Neuronal stem cell (in vitro differentiated cells): ENCODE data around the gene MAP6.

Source experiments
- DNase-seq: peaks from one replicate; pipeline ENCODE4 v3.0.0-alpha.2; 2013; ENCODE audit warnings: low spot score
- H2AFZ ChIP-seq: one replicate; pipeline ENCODE4 v1.6.1; 2013; ENCODE audit warnings: mild to moderate bottlenecking, low read length, inconsistent platforms
- H2AK5ac ChIP-seq: 2 replicates; pipeline ENCODE4 v1.6.1; 2013; ENCODE audit warnings: low read depth, mild to moderate bottlenecking, inconsistent platforms, low read length, moderate library complexity, mixed read lengths
- H2BK120ac ChIP-seq: 2 replicates; pipeline ENCODE4 v1.6.1; 2013; ENCODE audit warnings: low read depth, mild to moderate bottlenecking, inconsistent platforms, low read length, moderate library complexity, mixed read lengths
- H2BK12ac ChIP-seq: one replicate; pipeline ENCODE4 v1.6.1; 2013; ENCODE audit warnings: low read length, inconsistent platforms
- H2BK15ac ChIP-seq: 2 replicates; pipeline ENCODE4 v1.6.1; 2013; ENCODE audit warnings: mild to moderate bottlenecking, low read length, inconsistent platforms, mixed read lengths
- H2BK5ac ChIP-seq: one replicate; pipeline ENCODE4 v1.6.1; 2013; ENCODE audit warnings: inconsistent platforms, mild to moderate bottlenecking, low read length, moderate library complexity
- H3K14ac ChIP-seq: one replicate; pipeline ENCODE4 v1.6.1; 2013; ENCODE audit warnings: low read length, inconsistent platforms
- H3K18ac ChIP-seq: 2 replicates; pipeline ENCODE4 v1.6.1; 2013; ENCODE audit warnings: low read length, inconsistent platforms
- H3K23ac ChIP-seq: 2 replicates; pipeline ENCODE4 v1.6.1; 2013; ENCODE audit warnings: low read depth, mild to moderate bottlenecking, mixed read lengths, low read length, inconsistent platforms; ENCODE audit not compliant: poor library complexity
- H3K27ac ChIP-seq: replicated peaks from 3 replicates; pipeline ENCODE4 v1.5.1; 2013; ENCODE audit warnings: low read length, inconsistent platforms
- H3K27me3 ChIP-seq, 3 experiments: 2 replicates each; pipeline ENCODE4 v1.6.1; 2013; ENCODE audit warnings: low read length in 3 of 3, mild to moderate bottlenecking in 2 of 3, inconsistent platforms in 1 of 3, low read depth in 1 of 3, mixed read lengths in 1 of 3, moderate library complexity in 1 of 3; ENCODE audit not compliant: control insufficient read depth in 3 of 3, insufficient read depth in 3 of 3
- H3K36me3 ChIP-seq, 2 donors: replicated peaks in 1 of 2; 2 replicates each; pipeline ENCODE4 v1.6.1; 2013; ENCODE audit warnings: low read length in 2 of 2; ENCODE audit not compliant: control insufficient read depth in 2 of 2, insufficient read depth in 2 of 2
- H3K4ac ChIP-seq: 2 replicates; pipeline ENCODE4 v1.6.1; 2013; ENCODE audit warnings: inconsistent platforms, mild to moderate bottlenecking, low read length, moderate library complexity
- H3K4me1 ChIP-seq, 2 donors: 1 replicate in 1 of 2; 2 replicates in 1 of 2; pipeline ENCODE4 v1.6.1; 2013; ENCODE audit warnings: low read length in 2 of 2, low read depth in 1 of 2; ENCODE audit not compliant: control insufficient read depth in 2 of 2, insufficient read depth in 1 of 2
- H3K4me2 ChIP-seq: one replicate; pipeline ENCODE4 v1.6.1; 2013; ENCODE audit warnings: mild to moderate bottlenecking, low read length, inconsistent platforms; ENCODE audit not compliant: insufficient read depth, poor library complexity, severe bottlenecking
- H3K4me3 ChIP-seq, 2 donors: 2 replicates each; pipeline ENCODE4 v1.5.1; 2013; ENCODE audit warnings: low read length in 2 of 2, mild to moderate bottlenecking in 2 of 2, inconsistent platforms in 1 of 2, moderate library complexity in 1 of 2
- H3K79me1 ChIP-seq: one replicate; pipeline ENCODE4 v1.6.1; 2013; ENCODE audit warnings: low read depth, mild to moderate bottlenecking, inconsistent platforms, low read length, moderate library complexity
- H3K9ac ChIP-seq: one replicate; pipeline ENCODE4 v1.6.1; 2013; ENCODE audit warnings: mild to moderate bottlenecking, low read depth, low read length, inconsistent platforms; ENCODE audit not compliant: poor library complexity
- H3K9me3 ChIP-seq, 2 donors: replicated peaks in 1 of 2; 2 replicates each; pipeline versions ENCODE3 to v1.6.1; 2013; ENCODE audit warnings: low read length in 2 of 2, mild to moderate bottlenecking in 2 of 2, inconsistent platforms in 1 of 2, low read depth in 1 of 2, mixed read lengths in 1 of 2, moderate library complexity in 1 of 2; ENCODE audit not compliant: control insufficient read depth in 2 of 2, insufficient read depth in 1 of 2
- H4K8ac ChIP-seq: one replicate; pipeline ENCODE4 v1.6.1; 2013; ENCODE audit warnings: low read depth, mild to moderate bottlenecking, inconsistent platforms, low read length, moderate library complexity
- H4K91ac ChIP-seq: one replicate; pipeline ENCODE4 v1.6.1; 2013; ENCODE audit warnings: low read length, low read depth, mild to moderate bottlenecking, inconsistent platforms; ENCODE audit not compliant: poor library complexity
- whole genome bisulfite sequencing, 2 donors: extraction: QIAGEN DNeasy Blood & Tissue Kit; methylation state at CpG; one replicate each; pipeline ENCODE4 v1.1.7; 2013; ENCODE audit warnings: missing lambda C conversion rate in 2 of 2, mixed read lengths in 1 of 2; ENCODE audit not compliant: insufficient read length in 2 of 2, insufficient replicate concordance in 1 of 2; ENCODE audit errors: extremely low coverage in 2 of 2; 5-methylcytosine and 5-hydroxymethylcytosine counted together

MAP6 gene

GRCh38 chr11:75558939-75559843, 109.6 kb downstream of the MAP6 start:
- peak overlapping the region; percentile 69 for H3K27ac ChIP-seq
- DNase-seq, result no peak
- H3K4me3 ChIP-seq, result peak overlapping the region in 1 of 2 donors; percentile 1

DNA sequence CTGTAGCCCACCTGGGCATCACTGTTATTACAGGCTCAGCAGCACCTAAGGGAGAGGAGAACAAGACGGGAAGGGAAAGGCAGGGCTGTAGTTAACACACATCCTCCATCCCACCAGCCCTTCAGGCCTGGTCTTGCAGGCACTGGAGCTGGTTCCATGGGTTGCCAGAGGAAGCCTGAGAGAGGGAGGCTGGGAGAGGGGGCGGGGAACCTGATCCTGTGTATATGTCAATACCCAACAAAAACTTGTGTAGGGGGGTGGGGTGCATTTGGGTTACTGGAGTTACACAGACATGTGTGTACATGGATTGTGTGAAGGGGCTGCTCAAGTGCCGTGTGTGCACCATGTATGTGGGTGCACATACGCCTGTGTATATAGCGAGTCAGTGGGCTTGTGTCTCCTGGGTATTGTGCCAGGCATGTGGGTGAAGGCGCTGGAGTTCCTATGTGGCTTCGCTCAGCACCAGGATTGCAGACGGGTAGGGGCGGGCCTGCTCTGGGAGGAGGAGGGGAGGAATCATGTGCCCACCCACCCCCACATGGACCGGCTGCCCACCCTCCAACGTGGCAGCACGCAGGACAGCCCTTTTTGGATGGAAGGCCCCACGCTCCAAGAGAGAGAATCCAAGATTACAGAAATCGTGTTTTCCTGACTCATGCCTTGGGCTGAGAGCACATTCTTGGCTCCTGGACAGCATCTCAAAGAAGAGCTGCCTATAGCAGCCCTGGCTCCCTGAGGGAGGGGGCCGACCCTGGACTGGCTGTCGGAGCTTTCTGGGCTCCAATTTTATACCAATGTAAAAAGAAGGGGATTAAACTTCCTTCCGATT, 111.0 kb downstream of the MAP6 start:
- Histone ChIP-seq H2BK15ac (peak overlapping the region; percentile 6), H2BK12ac (no peak overlapping the region), H3K36me3 (no peaks in the 10 kb centered on the region), H3K9ac (no peak overlapping the region), H2AK5ac (peak overlapping the region; percentile 44), H3K14ac (no peak overlapping the region), H2BK120ac (no peak overlapping the region), H4K91ac (no peak overlapping the region), H3K18ac (peak overlapping the region; percentile 22), H2BK5ac (no peak overlapping the region), H3K27ac (no peak overlapping the region), H3K4me3 (no peak overlapping the region), H4K8ac (no peak overlapping the region), H3K23ac (no peak overlapping the region), H3K79me1 (no peaks in the 10 kb centered on the region), H2AFZ (peak overlapping the region; percentile 39), H3K4me2 (no peak overlapping the region), H3K4me1 (peaks cover 27 to 48% of the 10 kb centered on the region in 2 donors), H3K27me3 (no peaks in the 10 kb centered on the region), H3K9me3 (no peaks in the 10 kb centered on the region), H3K4ac (no peak overlapping the region)
- no peak for DNase-seq
- no CpG with 5 or more reads among the region's 17 CpGs for WGBS, 2 donors

More at GRCh38 chr11:75558939-75559843, 109.6 kb downstream of the MAP6 start:
- no peak overlapping the region for H3K4me2 ChIP-seq
- H3K4ac ChIP-seq, result no peak overlapping the region
- peaks cover 29 to 55% of the 10 kb centered on the region in 2 donors for H3K4me1 ChIP-seq
- H4K91ac ChIP-seq, result no peak overlapping the region
- H3K79me1 ChIP-seq, result no peaks in the 10 kb centered on the region
- H2BK5ac ChIP-seq, result no peak overlapping the region
- H2BK15ac ChIP-seq, result no peak overlapping the region
- H3K9me3 ChIP-seq, result no peaks in the 10 kb centered on the region
- no CpG with 5 or more reads among the region's 8 CpGs for WGBS, 2 donors
- H4K8ac ChIP-seq, result no peak overlapping the region
- H2BK12ac ChIP-seq, result no peak overlapping the region
- H3K27me3 ChIP-seq, result no peaks in the 10 kb centered on the region
- H3K36me3 ChIP-seq, result peaks cover 0 to 7% of the 10 kb centered on the region in 2 donors
- H3K18ac ChIP-seq, result peak overlapping the region; percentile 73
- peak overlapping the region; percentile 0 for H2BK120ac ChIP-seq
- H3K9ac ChIP-seq, result no peak overlapping the region
- no peak overlapping the region for H3K23ac ChIP-seq
- peak overlapping the region; percentile 11 for H2AK5ac ChIP-seq
- no peak overlapping the region for H3K14ac ChIP-seq
- peak overlapping the region; percentile 59 for H2AFZ ChIP-seq

DNA sequence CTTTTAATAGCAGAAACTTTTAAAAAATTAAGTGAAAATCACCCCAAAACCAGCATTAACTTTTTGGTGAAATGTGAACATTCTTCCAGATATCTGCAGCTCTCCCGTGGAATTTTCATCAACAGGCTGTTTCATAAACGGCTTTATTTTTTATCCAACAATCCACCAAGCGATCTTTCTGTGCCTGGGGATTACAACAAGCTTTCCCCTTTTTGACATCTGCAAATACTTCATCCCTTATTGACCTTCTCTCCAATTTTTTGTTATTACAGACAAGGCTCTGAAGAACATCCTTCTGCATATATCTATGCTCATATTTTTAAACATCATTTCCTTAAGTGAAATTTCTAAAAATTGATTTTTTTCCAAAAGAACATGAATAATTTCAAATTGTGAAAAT, 112.6 kb downstream of the MAP6 start:
- Histone ChIP-seq H3K36me3 (no peaks in the 10 kb centered on the region), H3K27ac (no peak overlapping the region), H3K9ac (no peak overlapping the region), H2AFZ (no peak overlapping the region), H4K8ac (no peak overlapping the region), H2BK15ac (no peak overlapping the region), H3K4me1 (peaks cover 24 to 44% of the 10 kb centered on the region in 2 donors), H2BK5ac (no peak overlapping the region), H3K4me2 (no peak overlapping the region), H3K4ac (no peak overlapping the region), H3K14ac (no peak overlapping the region), H2BK120ac (no peak overlapping the region), H3K27me3 (no peaks in the 10 kb centered on the region), H3K9me3 (no peaks in the 10 kb centered on the region), H2AK5ac (no peak overlapping the region), H2BK12ac (no peak overlapping the region), H4K91ac (no peak overlapping the region), H3K23ac (no peak overlapping the region), H3K4me3 (no peak overlapping the region), H3K79me1 (no peaks in the 10 kb centered on the region), H3K18ac (no peak overlapping the region)
- no peak for DNase-seq
- WGBS, 2 donors, result no CpG with 5 or more reads among the region's 3 CpGs
